ENCODE results near the gene SEMA5A. TPM values are rescaled to one million over a fixed set of nuclear protein-coding genes. Genes with fewer than 3 reads are reported as not detected.

The SEMA5A gene
- total and polyA plus RNA-seq, 2 of the 8 experiments (the other 6 are each of a cell fraction or from before 2014, with no cell fraction given) = 5.3 to 8.9 TPM

DNA sequence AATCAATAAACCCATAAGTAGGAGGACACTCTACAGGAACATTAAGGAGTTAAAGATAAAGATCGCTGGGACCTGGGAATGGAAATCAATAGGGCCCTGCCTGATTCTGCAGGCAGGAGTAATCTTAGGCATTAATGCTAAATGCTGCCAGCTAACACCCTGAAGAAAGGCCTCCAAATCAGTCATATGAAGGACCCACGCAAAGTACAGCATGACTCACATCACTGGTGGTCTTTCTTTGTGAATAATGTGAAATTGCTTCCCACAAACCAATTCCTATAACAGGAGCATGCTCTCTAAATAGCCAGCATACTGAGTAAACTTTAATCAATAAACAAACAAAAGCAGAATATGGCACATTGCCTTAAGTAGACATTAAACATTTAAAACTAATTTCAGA is 172.3 kb downstream of the SEMA5A start:
- Histone ChIP-seq H2BK20ac (ENCODE audit: low read length) (no peak overlapping the region), H4K20me1 (replicated peaks in 1 of 2; ENCODE audit: control insufficient read depth in 1 of 2, insufficient read depth in 2 of 2, low read length in 2 of 2) (no peaks in the 10 kb centered on the region), H4K5ac (ENCODE audit: insufficient read length, low read depth, low read length) (no peak overlapping the region), H3K14ac (ENCODE audit: insufficient read length) (no peak overlapping the region), H3K4me2 (ENCODE audit: insufficient read depth in 1 of 2, low read depth in 2 of 2, low read length in 2 of 2) (no peak overlapping the region), H3K4me1 (replicated peaks in 1 of 4; ENCODE audit: control insufficient read depth in 3 of 4, insufficient read depth in 4 of 4, low read length in 3 of 4) (no peaks in the 10 kb centered on the region), H3K23me2 (ENCODE audit: low read depth, low read length) (no peaks in the 10 kb centered on the region; the same call in 1 of the 2 replicates), H3K27ac (ENCODE audit: low read depth, low read length) (no peak overlapping the region), H2BK15ac (ENCODE audit: low read length) (no peak overlapping the region), H3K79me1 (ENCODE audit: low read depth, low read length) (no peaks in the 10 kb centered on the region), H3K9ac (replicated peaks in 1 of 4; ENCODE audit: extremely low read depth in 1 of 4, low read depth in 3 of 4, low read length in 3 of 4) (no peak overlapping the region), H2BK5ac (ENCODE audit: low read depth, low read length) (no peak overlapping the region), H3K27me3 (replicated peaks in 1 of 4; ENCODE audit: control insufficient read depth in 3 of 4, extremely low read depth in 1 of 4, insufficient read depth in 3 of 4, low read length in 3 of 4) (no peaks in the 10 kb centered on the region), H3K9me3 (ENCODE audit: insufficient read depth in 2 of 2, low read depth in 1 of 2, low read length in 1 of 2) (peaks cover 0 to 3% of the 10 kb centered on the region in 2 experiments; a peak in 1 of 4 replicates), H3K56ac (replicated peaks; ENCODE audit: insufficient read length, low read depth, low read length) (no peak overlapping the region), H3K4me3 (ENCODE audit: extremely low read depth in 1 of 4, insufficient read depth in 2 of 4, low read depth in 3 of 4, low read length in 4 of 4) (no peak overlapping the region), H3K79me2 (ENCODE audit: control insufficient read depth in 1 of 2, insufficient read depth in 2 of 2, low read length in 2 of 2) (no peaks in the 10 kb centered on the region; a peak in 1 of 4 replicates), H3K23ac (ENCODE audit: insufficient read length) (no peak overlapping the region), H4K91ac (replicated peaks; ENCODE audit: insufficient read length, low read length) (no peak overlapping the region), H3K18ac (ENCODE audit: extremely low read depth, low read length) (no peak overlapping the region), H3K36me3 (ENCODE audit: control insufficient read depth in 2 of 4, insufficient read depth in 4 of 4, low read length in 3 of 4) (no peaks in the 10 kb centered on the region), H2AFZ (ENCODE audit: low read length) (no peak overlapping the region), H3K4ac (replicated peaks; ENCODE audit: insufficient read length, low read depth, low read length) (no peak overlapping the region), H2AK5ac (ENCODE audit: low read depth, low read length) (no peak overlapping the region), H2BK12ac (ENCODE audit: low read depth, low read length) (no peak overlapping the region), H2BK120ac (replicated peaks; ENCODE audit: low read depth, low read length) (no peak overlapping the region), H4K8ac (ENCODE audit: extremely low read depth, insufficient read depth, low read length) (no peak overlapping the region)
- WGBS, 2 experiments (ENCODE audit: extremely low coverage in 1 of 2, insufficient coverage in 1 of 2, insufficient read length in 1 of 2, insufficient replicate concordance in 2 of 2, low coverage in 1 of 2, low lambda C conversion rate in 2 of 2, missing lambda C conversion rate in 1 of 2) = 97% methylated on average over 2 of the region's 2 CpGs; no CpG with 5 or more reads in 1 of the 2 experiments
- no peak for FAIRE-seq
- no peak for DNase-seq (ENCODE audit: low read depth in 1 of 2, low spot score in 2 of 2)
- ChIA-PET POLR2A (ENCODE audit: partially characterized antibody) (no interaction called here), CTCF (ENCODE audit: partially characterized antibody) (interaction anchor here (0.6 to 1.0 kb wide), 4 partner anchors 10 to 657 kb away, joined by 3 to 4 read pairs (median 3); no protein-coding TSS in a partner anchor)
- TF ChIP-seq CTBP2 (IDR thresholded peaks at IDR 0.05; ENCODE audit: borderline replicate concordance, insufficient read depth, insufficient read length, low read length) (no peak), ATF3 (IDR thresholded peaks at IDR 0.05; ENCODE audit: insufficient read depth, low read depth, low read length) (no peak), KDM5A (IDR thresholded peaks at IDR 0.05; ENCODE audit: low read length) (no peak), POLR2A (IDR thresholded peaks at IDR 0.05; ENCODE audit: control extremely low read depth in 1 of 2, low read depth in 2 of 2, low read length in 2 of 2) (no peak), EZH2 (IDR thresholded peaks at IDR 0.05; ENCODE audit: low read depth, low read length, severe bottlenecking) (no peak), BACH1 (IDR thresholded peaks at IDR 0.05; ENCODE audit: low read length) (no peak), RAD21 (IDR thresholded peaks at IDR 0.05 in 1 of 2, conservative IDR thresholded peaks at IDR 0.05 in 1 of 2; ENCODE audit: low read depth in 2 of 2, low read length in 2 of 2) (no peak), BRCA1 (IDR thresholded peaks at IDR 0.05; ENCODE audit: low read depth, low read length) (no peak), TBP (IDR thresholded peaks at IDR 0.05; ENCODE audit: low read depth, low read length) (no peak), SP1 (IDR thresholded peaks at IDR 0.05; ENCODE audit: low read depth, low read length) (no peak), E2F6 (IDR thresholded peaks at IDR 0.05) (no peak), USF2 (IDR thresholded peaks at IDR 0.05; ENCODE audit: low read length) (no peak)

Data from H1 (cell line).